GM12891 (cell line): ENCODE results near the gene A4GNT.

ENCODE experiments used
- PAX5 ChIP-seq: IDR thresholded peaks from 2 replicates; pipeline ENCODE4 v1.6.1; 2011; ENCODE audit warnings: low read length, moderate library complexity, mild to moderate bottlenecking; ENCODE audit not compliant: insufficient read depth, severe bottlenecking
- POLR2A ChIP-seq: IDR thresholded peaks from 2 replicates; pipeline ENCODE4 v1.6.1; 2011; ENCODE audit warnings: low read depth, low read length, control low read depth
- POLR2AphosphoS5 ChIP-seq: IDR thresholded peaks from 2 replicates; pipeline ENCODE4 v1.6.1; 2011; ENCODE audit warnings: low read depth, low read length, control low read depth
- SPI1 ChIP-seq: IDR thresholded peaks from 2 replicates; pipeline ENCODE4 v1.6.1; 2011; ENCODE audit warnings: low read depth, low read length, control low read depth
- TAF1 ChIP-seq: IDR thresholded peaks from 2 replicates; pipeline ENCODE4 v1.6.1; 2011; ENCODE audit warnings: low read depth, low read length, control low read depth

GRCh38 chr3:138114431-138114918 is 17.7 kb downstream of the A4GNT start:
- TF ChIP-seq POLR2AphosphoS5 (no peak), POLR2A (no peak), PAX5 (no peak), TAF1 (no peak), SPI1 (no peak)
